H9 (cell line): ENCODE data around the gene IL18BP. TPM values are rescaled to one million over a fixed set of nuclear protein-coding genes. Genes with fewer than 3 reads are reported as not detected.

Source experiments
- DNase-seq: peaks from one replicate; pipeline ENCODE4 v3.0.0-alpha.2; 2017
- H2AFZ ChIP-seq: one replicate; pipeline ENCODE4 v1.6.1; 2013; ENCODE audit warnings: mild to moderate bottlenecking, low read length, control low read depth, moderate library complexity
- H2AK5ac ChIP-seq: 2 replicates; pipeline ENCODE4 v1.6.1; 2013; ENCODE audit warnings: low read length, control low read depth, mixed read lengths; ENCODE audit not compliant: insufficient read length
- H2BK120ac ChIP-seq: one replicate; pipeline ENCODE4 v1.6.1; 2013; ENCODE audit warnings: low read depth, mild to moderate bottlenecking, low read length, control low read depth, inconsistent platforms; ENCODE audit not compliant: poor library complexity, severe bottlenecking
- H2BK12ac ChIP-seq: 2 replicates; pipeline ENCODE4 v1.6.1; 2013; ENCODE audit warnings: low read length, control low read depth, mixed read lengths, low read depth; ENCODE audit not compliant: insufficient read length
- H2BK15ac ChIP-seq: 2 replicates; pipeline ENCODE4 v1.6.1; 2013; ENCODE audit warnings: low read depth, low read length, control low read depth
- H2BK20ac ChIP-seq: one replicate; pipeline ENCODE4 v1.6.1; 2013; ENCODE audit warnings: low read depth, mild to moderate bottlenecking, low read length, control low read depth, inconsistent platforms; ENCODE audit not compliant: poor library complexity, severe bottlenecking
- H2BK5ac ChIP-seq: 2 replicates; pipeline ENCODE4 v1.6.1; 2013; ENCODE audit warnings: low read length, control low read depth, mixed read lengths; ENCODE audit not compliant: insufficient read length
- H3K14ac ChIP-seq: 2 replicates; pipeline ENCODE4 v1.6.1; 2013; ENCODE audit warnings: low read length, control low read depth; ENCODE audit not compliant: insufficient read depth
- H3K18ac ChIP-seq: 2 replicates; pipeline ENCODE4 v1.6.1; 2013; ENCODE audit warnings: low read depth, mild to moderate bottlenecking, mixed read lengths, low read length, control low read depth; ENCODE audit not compliant: insufficient read length
- H3K23ac ChIP-seq: 2 replicates; pipeline ENCODE4 v1.6.1; 2013; ENCODE audit warnings: low read length, control low read depth, mixed read lengths, low read depth; ENCODE audit not compliant: insufficient read length
- H3K23me2 ChIP-seq: 2 replicates; pipeline ENCODE4 v1.6.1; 2013; ENCODE audit warnings: low read depth, mild to moderate bottlenecking, mixed read lengths, low read length, control low read depth; ENCODE audit not compliant: insufficient read length, poor library complexity, severe bottlenecking
- H3K27ac ChIP-seq: 2 replicates; pipeline ENCODE4 v1.5.1; 2013; ENCODE audit warnings: low read length, control low read depth, mixed read lengths, low read depth; ENCODE audit not compliant: insufficient read length
- H3K27me3 ChIP-seq: 2 replicates; pipeline ENCODE4 v1.6.1; 2013; ENCODE audit warnings: low read length, control low read depth, inconsistent platforms; ENCODE audit not compliant: insufficient read depth
- H3K4ac ChIP-seq: 2 replicates; pipeline ENCODE4 v1.6.1; 2013; ENCODE audit warnings: low read depth, mild to moderate bottlenecking, control low read depth, inconsistent platforms, low read length, moderate library complexity
- H3K4me1 ChIP-seq: 2 replicates; pipeline ENCODE4 v1.6.1; 2013; ENCODE audit warnings: low read length, control low read depth, inconsistent platforms; ENCODE audit not compliant: insufficient read depth
- H3K4me2 ChIP-seq: 2 replicates; pipeline ENCODE4 v1.6.1; 2013; ENCODE audit warnings: low read length, control low read depth, mixed read lengths; ENCODE audit not compliant: insufficient read length, insufficient read depth
- H3K56ac ChIP-seq: 2 replicates; pipeline ENCODE4 v1.6.1; 2013; ENCODE audit warnings: low read depth, mild to moderate bottlenecking, mixed read lengths, low read length, control low read depth; ENCODE audit not compliant: insufficient read length
- H3K79me1 ChIP-seq: 2 replicates; pipeline ENCODE4 v1.6.1; 2013; ENCODE audit warnings: low read depth, mild to moderate bottlenecking, moderate library complexity, low read length, control low read depth, inconsistent platforms; ENCODE audit not compliant: insufficient read depth, poor library complexity, severe bottlenecking
- H3K79me2 ChIP-seq: 2 replicates; pipeline ENCODE4 v1.6.1; 2013; ENCODE audit warnings: low read length, control low read depth, inconsistent platforms; ENCODE audit not compliant: insufficient read depth
- H3K9ac ChIP-seq: 2 replicates; pipeline ENCODE4 v1.6.1; 2013; ENCODE audit warnings: low read length, control low read depth, mixed read lengths; ENCODE audit not compliant: insufficient read length; ENCODE audit errors: extremely low read depth
- H3K9me3 ChIP-seq: one replicate; pipeline ENCODE4 v1.6.1; 2013; ENCODE audit warnings: low read depth, low read length, inconsistent platforms; ENCODE audit not compliant: control insufficient read depth
- H3T11ph ChIP-seq: one replicate; pipeline ENCODE4 v1.6.1; 2013; ENCODE audit warnings: mild to moderate bottlenecking, low read length, control low read depth, inconsistent platforms
- H4K20me1 ChIP-seq: one replicate; pipeline ENCODE4 v1.6.1; 2013; ENCODE audit not compliant: control insufficient read depth, insufficient read length, insufficient read depth
- H4K5ac ChIP-seq: 2 replicates; pipeline ENCODE4 v1.6.1; 2013; ENCODE audit warnings: low read depth, mild to moderate bottlenecking, mixed read lengths, low read length, control low read depth; ENCODE audit not compliant: insufficient read length
- H4K8ac ChIP-seq: replicated peaks from 2 replicates; pipeline ENCODE4 v1.6.1; 2013; ENCODE audit warnings: low read length, control low read depth, mixed read lengths, low read depth; ENCODE audit not compliant: insufficient read length
- H4K91ac ChIP-seq: 2 replicates; pipeline ENCODE4 v1.6.1; 2013; ENCODE audit warnings: low read depth, mild to moderate bottlenecking, moderate library complexity, mixed read lengths, low read length, control low read depth; ENCODE audit not compliant: insufficient read length
- H3K27ac Mint-ChIP-seq, 3 experiments: 2 replicates in 2 of 3; 3 replicates in 1 of 3; pipeline ENCODE4 v1.8.0; 2020 to 2021; ENCODE audit warnings: mixed read lengths in 3 of 3, mild to moderate bottlenecking in 1 of 3, moderate library complexity in 1 of 3
- H3K27me3 Mint-ChIP-seq: 2 replicates; pipeline ENCODE4 v1.8.0; 2021; ENCODE audit warnings: low read depth, mild to moderate bottlenecking, moderate library complexity, mixed read lengths
- H3K36me3 Mint-ChIP-seq, 3 experiments: 2 replicates in 2 of 3; 3 replicates in 1 of 3; pipeline ENCODE4 v1.8.0; 2020 to 2021; ENCODE audit warnings: low read depth in 3 of 3, mixed read lengths in 3 of 3; ENCODE audit not compliant: insufficient read depth in 1 of 3
- H3K4me1 Mint-ChIP-seq, 2 experiments: 2 replicates each; pipeline ENCODE4 v1.8.0; 2020; ENCODE audit warnings: mixed read lengths in 2 of 2
- H3K4me3 Mint-ChIP-seq, 2 experiments: 2 replicates in 1 of 2; 3 replicates in 1 of 2; pipeline ENCODE4 v1.8.0; 2020 to 2021; ENCODE audit warnings: mild to moderate bottlenecking in 2 of 2, mixed read lengths in 2 of 2, moderate library complexity in 1 of 2
- H3K9me3 Mint-ChIP-seq, 2 experiments: 2 replicates in 1 of 2; 3 replicates in 1 of 2; pipeline ENCODE4 v1.8.0; 2020; ENCODE audit warnings: mild to moderate bottlenecking in 2 of 2, mixed read lengths in 2 of 2, moderate library complexity in 1 of 2
- WGBS: extraction: QIAGEN DNeasy Blood & Tissue Kit; methylation state at CpG from one replicate; pipeline ENCODE4 v1.1.7; 2013; ENCODE audit warnings: missing lambda C conversion rate, low lambda C conversion rate, mixed read lengths; ENCODE audit not compliant: insufficient read length; ENCODE audit errors: extremely low coverage; 5-methylcytosine and 5-hydroxymethylcytosine counted together
- total RNA-seq: library from RNA; stranded (reverse); gene quantifications from 2 replicates; pipeline ENCODE4 v1.2.1, GENCODE V29; 2021
- TF ChIP-seq, protein P1 (sequence below): fragments of 200-600 bp; sonication (generic); conservative IDR thresholded peaks from 3 replicates; pipeline ENCODE4 v1.8.0; 2021; ENCODE audit warnings: antibody characterized with exemption, mild to moderate bottlenecking

The IL18BP gene
- total RNA-seq, 1 experiment from 2014 or later = 10.2 TPM

DNA sequence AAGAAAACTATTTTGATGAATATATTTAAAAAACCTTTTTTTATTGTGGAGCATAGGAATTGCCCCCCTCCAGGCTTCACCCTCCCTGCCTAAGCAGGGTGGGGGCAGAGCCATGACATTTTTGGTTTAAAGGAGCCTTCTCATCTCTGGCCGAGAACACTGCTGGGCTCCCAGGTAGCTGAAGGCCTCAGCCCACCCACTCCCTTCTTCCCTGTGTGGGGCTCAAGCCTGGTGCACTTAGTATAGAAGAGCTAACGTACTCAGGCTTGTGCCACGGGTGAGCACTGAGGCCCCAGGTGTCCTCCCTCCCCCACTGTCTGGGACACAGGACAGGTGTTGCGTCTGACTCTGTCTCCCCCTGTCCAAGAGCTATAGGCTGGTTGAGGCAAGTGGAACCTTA lies 2.2 kb upstream of the IL18BP start:
- Histone ChIP-seq H3K4ac (no peak overlapping the region), H3K27ac (no peak overlapping the region), H3T11ph (no peak overlapping the region), H2BK12ac (no peak overlapping the region), H3K23me2 (no peaks in the 10 kb centered on the region), H3K79me2 (no peaks in the 10 kb centered on the region), H2BK20ac (no peak overlapping the region), H3K9me3 (no peaks in the 10 kb centered on the region), H2BK120ac (no peak overlapping the region), H2AK5ac (no peak overlapping the region), H2BK15ac (no peak overlapping the region), H3K4me2 (no peak overlapping the region), H3K14ac (no peak overlapping the region), H4K20me1 (peaks cover 2% of the 10 kb centered on the region), H4K5ac (no peak overlapping the region), H3K79me1 (no peaks in the 10 kb centered on the region), H2AFZ (no peak overlapping the region), H4K91ac (no peak overlapping the region), H3K9ac (no peak overlapping the region), H3K23ac (no peak overlapping the region), H3K18ac (no peak overlapping the region), H3K27me3 (no peaks in the 10 kb centered on the region), H3K4me1 (no peaks in the 10 kb centered on the region), H4K8ac (no peak overlapping the region), H3K56ac (no peak overlapping the region), H2BK5ac (no peak overlapping the region)
- WGBS = no CpG with 5 or more reads among the region's 4 CpGs
- peaks cover 0 to 7% of the 10 kb centered on the region in 2 experiments; a peak in 1 of 4 replicates for H3K4me1 Mint-ChIP-seq
- H3K36me3 Mint-ChIP-seq = peaks cover 0 to 23% (median 3%) of the 10 kb centered on the region in 3 experiments; a peak in 5 of 7 replicates
- TF ChIP-seq, protein P1, sequence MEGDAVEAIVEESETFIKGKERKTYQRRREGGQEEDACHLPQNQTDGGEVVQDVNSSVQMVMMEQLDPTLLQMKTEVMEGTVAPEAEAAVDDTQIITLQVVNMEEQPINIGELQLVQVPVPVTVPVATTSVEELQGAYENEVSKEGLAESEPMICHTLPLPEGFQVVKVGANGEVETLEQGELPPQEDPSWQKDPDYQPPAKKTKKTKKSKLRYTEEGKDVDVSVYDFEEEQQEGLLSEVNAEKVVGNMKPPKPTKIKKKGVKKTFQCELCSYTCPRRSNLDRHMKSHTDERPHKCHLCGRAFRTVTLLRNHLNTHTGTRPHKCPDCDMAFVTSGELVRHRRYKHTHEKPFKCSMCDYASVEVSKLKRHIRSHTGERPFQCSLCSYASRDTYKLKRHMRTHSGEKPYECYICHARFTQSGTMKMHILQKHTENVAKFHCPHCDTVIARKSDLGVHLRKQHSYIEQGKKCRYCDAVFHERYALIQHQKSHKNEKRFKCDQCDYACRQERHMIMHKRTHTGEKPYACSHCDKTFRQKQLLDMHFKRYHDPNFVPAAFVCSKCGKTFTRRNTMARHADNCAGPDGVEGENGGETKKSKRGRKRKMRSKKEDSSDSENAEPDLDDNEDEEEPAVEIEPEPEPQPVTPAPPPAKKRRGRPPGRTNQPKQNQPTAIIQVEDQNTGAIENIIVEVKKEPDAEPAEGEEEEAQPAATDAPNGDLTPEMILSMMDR = no peak
- H3K27me3 Mint-ChIP-seq = peaks cover 2% of the 10 kb centered on the region; the same call in 1 of the 2 replicates
- no peak overlapping the region for H3K27ac Mint-ChIP-seq
- no peaks in the 10 kb centered on the region for H3K9me3 Mint-ChIP-seq
- no peak for DNase-seq
- no peak overlapping the region for H3K4me3 Mint-ChIP-seq
